Vein endothelial cell (primary cell): ENCODE measurements around the gene TMEM181. TPM values are rescaled to one million over a fixed set of nuclear protein-coding genes. Genes with fewer than 3 reads are reported as not detected.

ENCODE experiments used
- small RNA-seq: library from RNA; depleted of rRNA; stranded (forward); fragments of <200 nt; gene quantifications from one replicate; pipeline ENCODE3, GENCODE V24; 2012
- total RNA-seq: library from RNA; depleted of rRNA; stranded (reverse); fragments of >200 nt; gene quantifications from 2 replicates; pipeline ENCODE4 v1.2.3, GENCODE V29; 2012

TMEM181 gene, protein sequence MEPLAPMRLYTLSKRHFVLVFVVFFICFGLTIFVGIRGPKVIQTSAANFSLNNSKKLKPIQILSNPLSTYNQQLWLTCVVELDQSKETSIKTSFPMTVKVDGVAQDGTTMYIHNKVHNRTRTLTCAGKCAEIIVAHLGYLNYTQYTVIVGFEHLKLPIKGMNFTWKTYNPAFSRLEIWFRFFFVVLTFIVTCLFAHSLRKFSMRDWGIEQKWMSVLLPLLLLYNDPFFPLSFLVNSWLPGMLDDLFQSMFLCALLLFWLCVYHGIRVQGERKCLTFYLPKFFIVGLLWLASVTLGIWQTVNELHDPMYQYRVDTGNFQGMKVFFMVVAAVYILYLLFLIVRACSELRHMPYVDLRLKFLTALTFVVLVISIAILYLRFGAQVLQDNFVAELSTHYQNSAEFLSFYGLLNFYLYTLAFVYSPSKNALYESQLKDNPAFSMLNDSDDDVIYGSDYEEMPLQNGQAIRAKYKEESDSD
- 47.2 and 51.0 TPM in 2 replicates for total RNA-seq

DNA sequence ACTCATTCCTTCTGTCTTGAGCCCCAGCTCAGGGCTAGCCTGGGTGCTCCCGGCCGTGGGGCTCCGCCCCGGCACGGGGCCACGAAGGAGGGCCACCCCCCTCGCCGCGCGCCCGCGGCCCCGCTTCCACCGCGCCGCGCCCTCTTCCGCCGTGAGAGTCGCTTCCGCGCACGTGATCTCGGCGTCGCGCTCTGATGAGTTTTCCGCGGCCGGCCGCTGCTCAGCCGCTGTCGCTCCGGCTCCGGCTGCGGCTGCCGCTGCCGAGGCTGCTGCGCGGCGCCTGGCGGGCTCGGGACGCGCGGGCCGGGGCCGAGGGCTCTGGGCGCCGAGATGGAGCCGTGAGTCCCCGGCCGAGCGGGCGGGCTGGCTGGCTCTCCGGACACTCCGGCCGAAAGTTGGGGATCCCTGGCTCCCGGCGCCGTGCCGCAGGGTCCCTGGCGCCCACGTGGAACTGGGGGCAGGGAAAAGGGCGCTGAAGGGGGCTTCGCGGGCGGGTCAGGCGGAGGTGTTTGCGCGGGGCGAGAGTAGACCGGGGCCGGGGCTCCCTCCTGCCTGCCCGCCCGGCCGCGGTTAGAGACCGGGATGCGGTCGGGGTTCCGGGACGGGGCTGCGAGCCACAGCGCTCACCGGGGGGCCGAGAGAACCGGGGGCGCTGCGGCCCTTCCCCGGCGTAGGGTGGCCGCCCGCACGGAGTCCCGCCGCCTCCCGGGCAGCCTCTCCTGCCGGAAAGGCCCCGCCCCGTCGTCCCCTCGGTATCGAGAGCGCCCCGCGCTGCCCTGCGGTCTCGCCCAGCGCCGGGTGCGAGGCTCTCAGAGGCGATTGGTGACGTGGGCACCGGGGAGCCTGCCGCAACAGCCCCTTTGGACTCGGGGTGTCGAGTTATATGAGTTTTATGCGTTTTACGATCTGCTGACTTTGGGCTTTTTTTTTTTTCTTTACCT lies at the start of gene TMEM181:
Gene TMEM181, plus strand, starts transcription at position 197 of the 941 bp plus-strand sequence. Its CDS starts 134 bp downstream, at position 331.

DNA sequence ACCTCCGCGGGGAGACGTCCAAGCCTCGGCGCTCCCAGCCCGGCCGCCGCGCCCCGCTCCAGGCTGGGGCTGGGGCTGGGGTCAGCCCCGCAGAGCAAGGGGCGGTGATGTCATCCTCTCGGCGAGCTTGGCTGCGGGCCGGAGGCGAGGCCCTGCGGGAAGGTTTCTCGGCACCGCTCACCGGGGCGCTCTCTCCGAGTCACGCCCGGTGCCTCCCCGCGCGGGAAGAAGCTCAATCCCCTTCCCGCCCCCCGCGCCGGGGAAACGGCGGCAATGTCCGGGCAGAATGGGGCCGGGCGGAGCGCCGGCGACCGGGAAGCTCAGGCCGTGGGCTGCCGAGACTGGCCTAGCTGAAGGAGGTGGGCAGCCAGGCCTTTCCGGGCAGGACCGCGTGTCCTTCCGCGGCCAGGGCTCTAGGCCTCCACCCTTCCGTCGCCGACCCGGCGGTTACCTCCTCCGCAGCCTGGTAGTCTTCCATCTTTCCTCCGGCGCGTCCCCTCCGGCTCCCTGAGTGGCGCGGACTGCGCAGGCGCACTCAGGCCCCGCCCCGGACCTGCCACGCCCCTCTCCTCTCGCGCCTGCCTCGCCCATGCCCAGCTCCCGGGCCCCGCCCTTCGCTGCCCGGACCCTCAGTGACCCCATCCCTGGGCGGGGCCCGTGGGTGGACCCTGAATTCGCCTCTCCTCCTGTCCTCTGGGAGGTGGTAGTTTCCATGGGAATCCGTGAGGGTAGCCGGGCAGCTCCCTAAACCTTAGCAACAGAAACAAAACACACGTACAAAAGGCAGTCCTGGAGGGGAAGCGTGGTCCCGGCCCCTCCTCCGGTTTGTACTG lies 84.6 kb downstream of the TMEM181 start, which contains the start of gene DYNLT1:
Gene DYNLT1, minus strand, starts transcription at position 513 of the 833 bp plus-strand sequence. Its CDS starts 35 bp downstream, at position 478.

DNA sequence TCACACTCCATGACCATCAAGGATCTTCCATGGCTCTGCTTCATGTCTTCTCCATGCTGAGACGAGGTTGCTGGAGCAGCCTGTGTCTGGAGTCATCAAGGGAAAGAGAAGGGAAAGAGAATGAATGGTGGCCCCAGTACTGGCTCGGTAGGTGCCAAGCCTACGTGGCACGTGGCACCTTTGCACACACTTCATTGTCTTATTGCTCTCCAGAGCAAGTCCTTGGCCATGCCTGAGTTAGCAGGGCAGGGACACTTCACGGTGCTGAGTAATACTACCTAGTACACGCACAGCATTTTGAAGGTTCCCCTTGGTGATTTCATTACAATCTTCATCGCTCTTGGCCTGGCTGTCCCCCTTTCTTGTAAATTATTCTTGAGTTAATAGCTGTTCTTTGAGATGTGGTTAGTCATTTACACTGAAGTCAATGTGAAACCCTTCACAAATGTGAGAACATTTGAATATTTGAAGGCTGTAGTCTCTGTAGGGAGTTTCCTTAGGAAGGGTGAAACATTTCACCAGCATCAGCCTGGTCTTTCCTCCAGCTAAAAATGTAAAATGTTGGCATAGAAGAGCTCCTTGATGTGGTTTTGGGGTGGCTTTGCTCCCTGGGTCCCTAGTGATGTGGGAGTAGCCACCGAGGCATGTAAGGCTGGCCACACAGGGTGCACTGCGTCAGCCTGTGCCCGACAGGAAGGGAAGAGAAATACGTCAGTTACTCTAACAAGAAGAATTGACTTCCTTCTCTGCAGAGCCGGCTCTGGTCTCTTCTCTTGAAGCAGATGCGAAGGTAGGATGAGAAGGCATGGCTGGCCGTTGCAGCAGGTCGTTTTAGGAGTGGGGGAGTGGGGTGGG lies 89.6 kb downstream of the TMEM181 start, which contains the start of gene SYTL3:
Gene SYTL3, plus strand, starts transcription at position 766 of the 855 bp plus-strand sequence. CDS start 13,215 bp downstream, outside the sequence.

Small RNA genes within 50 kb of the gene (small RNA-seq; reads per million reads assigned to genes)
- not detected for gene MIR7161

Other genes with a start within 250 kb of the TMEM181 start
- gene TULP4, start 247.6 kb upstream of the TMEM181 start, total RNA-seq = 100 and 109 TPM in 2 replicates
- 78.6 and 89.8 TPM in 2 replicates for gene DYNLT1, start 84.7 kb downstream of the TMEM181 start, total RNA-seq
- 1.1 and 1.3 TPM in 2 replicates for gene SYTL3, start 90.0 kb downstream of the TMEM181 start, total RNA-seq